Smooth muscle cell (in vitro differentiated cells): Measurements from ENCODE around the gene CCSER1. TPM values are rescaled to one million over a fixed set of nuclear protein-coding genes. Genes with fewer than 3 reads are reported as not detected.
"Not testable (repeated sequence)": the region's sequence is repeated elsewhere in the genome, so short reads cannot be mapped to it uniquely, and the experiment has no call there.

Experiments
- DNase-seq: peaks from one replicate; lab custom pipeline; 2025; ENCODE audit not compliant: unreplicated experiment; lab: John Stamatoyannopoulos, UW
- H2AFZ ChIP-seq: fragments of 200-600 bp; sonication (generic); 2 replicates; pipeline ENCODE4 v1.6.0; 2016; ENCODE audit warnings: antibody characterized with exemption, low read depth, mild to moderate bottlenecking
- H3F3A ChIP-seq: fragments of 200-600 bp; sonication (generic); 2 replicates; pipeline ENCODE4 v1.6.0; 2017; ENCODE audit warnings: antibody characterized with exemption, low read depth
- H3K27ac ChIP-seq: fragments of 200-600 bp; sonication (generic); 2 replicates; pipeline ENCODE4 v1.5.1; 2016; ENCODE audit warnings: low read depth, mild to moderate bottlenecking
- H3K27me3 ChIP-seq: fragments of 200-600 bp; sonication (generic); 2 replicates; pipeline ENCODE4 v1.6.1; 2016; ENCODE audit warnings: low read depth, mild to moderate bottlenecking
- H3K36me3 ChIP-seq: fragments of 200-600 bp; sonication (generic); 2 replicates; pipeline ENCODE4 v1.5.1; 2016; ENCODE audit warnings: low read depth
- H3K4me1 ChIP-seq: fragments of 200-600 bp; sonication (generic); 2 replicates; pipeline ENCODE4 v1.5.1; 2016; ENCODE audit warnings: low read depth
- H3K4me2 ChIP-seq: fragments of 200-600 bp; sonication (generic); 2 replicates; pipeline ENCODE4 v1.6.0; 2016; ENCODE audit warnings: mild to moderate bottlenecking
- H3K4me3 ChIP-seq: fragments of 200-600 bp; sonication (generic); 2 replicates; pipeline ENCODE4 v1.5.1; 2016; ENCODE audit warnings: mild to moderate bottlenecking
- H3K79me2 ChIP-seq: fragments of 200-600 bp; sonication (generic); 2 replicates; pipeline ENCODE4 v1.6.0; 2016; ENCODE audit warnings: low read depth, mild to moderate bottlenecking
- H3K9ac ChIP-seq: fragments of 200-600 bp; sonication (generic); 2 replicates; pipeline ENCODE4 v1.6.0; 2016; ENCODE audit warnings: low read depth
- H3K9me3 ChIP-seq: fragments of 200-600 bp; sonication (generic); replicated peaks from 2 replicates; pipeline ENCODE4 v1.5.1; 2016; ENCODE audit warnings: low read depth
- H4K20me1 ChIP-seq: fragments of 200-600 bp; sonication (generic); 2 replicates; pipeline ENCODE4 v1.6.0; 2016; ENCODE audit warnings: low read depth
- WGBS: methylation state at CpG from one replicate; pipeline ENCODE4 v1.1.7; 2016; ENCODE audit warnings: low lambda C conversion rate; 5-methylcytosine and 5-hydroxymethylcytosine counted together
- polyA plus RNA-seq: library from polyadenylated mRNA; unstranded; fragments of >200 nt; fragmentation: Nextera tagmentation; extraction: Ambion mirVana; gene quantifications from 2 replicates; pipeline ENCODE4 v1.2.1, GENCODE V29; 2016
- total RNA-seq: library from RNA; depleted of rRNA; stranded (reverse); fragments of >200 nt; gene quantifications from 2 replicates; pipeline ENCODE4 v1.2.3, GENCODE V29; 2014
- TF ChIP-seq, protein P1 (sequence below): fragments of 200-600 bp; sonication (generic); IDR thresholded peaks from 2 replicates; pipeline ENCODE4 v1.5.1; 2017; ENCODE audit warnings: borderline replicate concordance, mild to moderate bottlenecking, antibody characterized with exemption; ENCODE audit not compliant: insufficient read depth, poor library complexity, severe bottlenecking

The CCSER1 gene
- total and polyA plus RNA-seq, 2 experiments from 2014 or later, result 0.76 TPM; not detected in 1

DNA sequence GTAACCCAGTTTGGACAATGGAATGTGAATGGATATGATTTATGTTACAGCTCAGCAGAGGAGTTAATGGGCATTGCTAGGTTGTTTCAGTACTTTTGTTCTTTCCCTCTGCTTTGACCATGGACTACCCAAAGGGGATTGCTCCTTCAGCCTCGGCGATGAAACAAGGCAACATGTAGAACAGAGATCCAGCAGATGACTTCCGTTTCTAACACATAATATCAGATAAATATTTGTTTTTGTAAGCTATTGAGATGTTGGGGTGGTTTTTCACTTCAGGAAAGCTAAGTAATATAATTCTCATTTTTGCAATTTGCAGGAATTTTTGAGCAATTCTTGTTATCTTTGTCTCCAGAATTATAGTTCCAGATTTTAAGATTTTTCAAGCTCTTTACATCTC is 1241.9 kb downstream of the CCSER1 start:
- Histone ChIP-seq H3K9ac (no peak overlapping the region), H3K27me3 (no peaks in the 10 kb centered on the region), H3K4me3 (no peak overlapping the region), H3K36me3 (no peaks in the 10 kb centered on the region), H4K20me1 (no peaks in the 10 kb centered on the region), H3K4me1 (no peaks in the 10 kb centered on the region), H2AFZ (no peak overlapping the region), H3K4me2 (no peak overlapping the region), H3K9me3 (no peaks in the 10 kb centered on the region), H3K27ac (no peak overlapping the region), H3F3A (no peaks in the 10 kb centered on the region), H3K79me2 (no peaks in the 10 kb centered on the region)
- 100% methylated on average over 3 of the region's 3 CpGs for WGBS
- no peak for DNase-seq
- TF ChIP-seq, protein P1, sequence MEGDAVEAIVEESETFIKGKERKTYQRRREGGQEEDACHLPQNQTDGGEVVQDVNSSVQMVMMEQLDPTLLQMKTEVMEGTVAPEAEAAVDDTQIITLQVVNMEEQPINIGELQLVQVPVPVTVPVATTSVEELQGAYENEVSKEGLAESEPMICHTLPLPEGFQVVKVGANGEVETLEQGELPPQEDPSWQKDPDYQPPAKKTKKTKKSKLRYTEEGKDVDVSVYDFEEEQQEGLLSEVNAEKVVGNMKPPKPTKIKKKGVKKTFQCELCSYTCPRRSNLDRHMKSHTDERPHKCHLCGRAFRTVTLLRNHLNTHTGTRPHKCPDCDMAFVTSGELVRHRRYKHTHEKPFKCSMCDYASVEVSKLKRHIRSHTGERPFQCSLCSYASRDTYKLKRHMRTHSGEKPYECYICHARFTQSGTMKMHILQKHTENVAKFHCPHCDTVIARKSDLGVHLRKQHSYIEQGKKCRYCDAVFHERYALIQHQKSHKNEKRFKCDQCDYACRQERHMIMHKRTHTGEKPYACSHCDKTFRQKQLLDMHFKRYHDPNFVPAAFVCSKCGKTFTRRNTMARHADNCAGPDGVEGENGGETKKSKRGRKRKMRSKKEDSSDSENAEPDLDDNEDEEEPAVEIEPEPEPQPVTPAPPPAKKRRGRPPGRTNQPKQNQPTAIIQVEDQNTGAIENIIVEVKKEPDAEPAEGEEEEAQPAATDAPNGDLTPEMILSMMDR, result no peak

DNA sequence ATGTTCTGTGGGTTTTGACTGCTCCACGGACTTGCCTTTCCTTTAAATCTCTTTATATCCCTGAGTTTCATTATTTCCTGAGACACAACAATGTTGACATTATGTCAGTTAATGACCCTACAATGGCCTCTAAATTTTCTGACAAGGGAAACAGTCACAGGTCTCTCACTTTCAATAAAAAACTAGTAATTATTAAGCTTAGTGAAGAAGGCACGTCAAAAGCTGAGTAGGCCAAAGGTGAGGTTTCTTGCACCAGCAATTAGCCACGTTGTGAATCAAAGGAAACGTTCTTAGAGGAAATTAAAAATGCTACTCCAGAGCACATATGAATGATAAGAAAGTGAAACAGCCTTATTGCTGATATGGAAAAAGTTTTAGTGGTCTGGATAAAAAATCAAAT is 1246.4 kb downstream of the CCSER1 start:
- no peaks in the 10 kb centered on the region for H3K79me2 ChIP-seq
- no peaks in the 10 kb centered on the region for H3K4me1 ChIP-seq
- no peaks in the 10 kb centered on the region for H4K20me1 ChIP-seq
- no peak overlapping the region for H3K27ac ChIP-seq
- 86% methylated on average over 4 of the region's 4 CpGs for WGBS
- H3K9me3 ChIP-seq, result no peaks in the 10 kb centered on the region
- no peaks in the 10 kb centered on the region for H3K36me3 ChIP-seq
- H3K9ac ChIP-seq, result no peak overlapping the region
- H3K4me3 ChIP-seq, result no peak overlapping the region
- H3K27me3 ChIP-seq, result no peaks in the 10 kb centered on the region
- no peak overlapping the region for H3K4me2 ChIP-seq
- DNase-seq, result no peak
- H3F3A ChIP-seq, result no peaks in the 10 kb centered on the region
- TF ChIP-seq, protein P1, result no peak
- H2AFZ ChIP-seq, result no peak overlapping the region

DNA sequence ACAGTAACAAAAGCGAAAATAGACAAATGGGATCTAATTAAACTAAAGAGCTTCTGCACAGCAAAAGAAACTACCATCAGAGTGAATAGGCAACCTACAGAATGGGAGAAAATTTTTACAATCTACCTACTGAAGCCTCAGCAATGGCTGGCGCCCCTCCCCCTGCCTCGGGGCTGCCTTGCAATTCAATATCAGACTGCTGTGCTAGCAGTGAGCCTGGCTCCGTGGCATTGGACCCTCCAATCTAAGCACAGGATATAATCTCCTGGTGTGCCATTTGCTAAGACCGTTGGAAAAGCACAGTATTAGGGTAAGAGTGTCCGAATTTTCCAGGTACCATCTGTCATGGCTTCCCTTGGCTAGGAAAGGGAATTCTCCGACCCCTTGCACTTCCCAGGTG is 1278.2 kb downstream of the CCSER1 start:
- not testable (repeated sequence) for H3K4me1 ChIP-seq, H3K27ac ChIP-seq, H3K4me2 ChIP-seq, H3K36me3 ChIP-seq, H3K9ac ChIP-seq, H3K4me3 ChIP-seq, DNase-seq, H3K79me2 ChIP-seq, H3F3A ChIP-seq, H3K9me3 ChIP-seq, H2AFZ ChIP-seq, H4K20me1 ChIP-seq, H3K27me3 ChIP-seq
- WGBS, result 90% methylated on average over 7 of the region's 7 CpGs

DNA sequence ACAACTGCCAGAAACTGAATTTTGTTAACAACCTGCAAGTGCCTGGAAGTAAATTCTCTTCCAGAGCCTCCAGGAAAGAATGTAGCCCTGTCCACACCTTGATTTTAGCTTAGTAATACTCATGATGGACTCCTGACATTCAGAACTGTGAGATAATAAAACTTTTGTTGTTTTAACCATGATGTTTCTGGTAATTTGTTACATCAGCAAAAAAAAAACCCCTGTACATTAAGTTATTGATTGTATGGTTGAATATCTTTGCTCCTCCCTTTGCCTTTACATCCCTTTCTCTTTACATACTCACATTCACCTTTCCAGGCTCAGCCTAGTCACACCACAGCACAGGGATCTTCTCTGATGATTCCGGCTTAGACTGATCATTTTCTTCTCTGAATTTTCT is 1294.8 kb downstream of the CCSER1 start:
- H3K4me2 ChIP-seq, result no peak overlapping the region
- no peaks in the 10 kb centered on the region for H3K36me3 ChIP-seq
- H2AFZ ChIP-seq, result no peak overlapping the region
- H3F3A ChIP-seq, result no peaks in the 10 kb centered on the region
- H4K20me1 ChIP-seq, result no peaks in the 10 kb centered on the region
- TF ChIP-seq, protein P1, result no peak
- H3K79me2 ChIP-seq, result no peaks in the 10 kb centered on the region
- no peaks in the 10 kb centered on the region for H3K9me3 ChIP-seq
- no peak overlapping the region for H3K27ac ChIP-seq
- H3K4me1 ChIP-seq, result no peaks in the 10 kb centered on the region
- H3K4me3 ChIP-seq, result no peak overlapping the region
- H3K9ac ChIP-seq, result no peak overlapping the region
- DNase-seq, result no peak
- H3K27me3 ChIP-seq, result no peaks in the 10 kb centered on the region
- 90% methylated on average over 1 of the region's 1 CpG for WGBS
